ENCODE measurements around the gene RYR3. TPM values are rescaled to one million over a fixed set of nuclear protein-coding genes. Genes with fewer than 3 reads are reported as not detected.

Gene RYR3
- total RNA-seq, 1 donor from 2014 or later, result 7.4 TPM

GRCh38 chr15:33706173-33706572 is 395.4 kb downstream of the RYR3 start:
- H3K36me3 Mint-ChIP-seq (ENCODE audit: unreplicated experiment), result peaks cover 7% of the 10 kb centered on the region
- H3K4me1 Mint-ChIP-seq (ENCODE audit: low read depth, unreplicated experiment), result no peaks in the 10 kb centered on the region
- H3K4me3 Mint-ChIP-seq (ENCODE audit: unreplicated experiment), result no peak overlapping the region
- peaks cover 3% of the 10 kb centered on the region for H3K9me3 Mint-ChIP-seq (ENCODE audit: unreplicated experiment)
- no peaks in the 10 kb centered on the region for H3K27me3 Mint-ChIP-seq (ENCODE audit: unreplicated experiment)
- no peak for TF ChIP-seq CTCF (IDR thresholded peaks at IDR 0.05; ENCODE audit: partially characterized antibody, unreplicated experiment)
- no peak overlapping the region for H3K27ac Mint-ChIP-seq (ENCODE audit: unreplicated experiment)
- DNase-seq, result no peak

- no peaks in the 10 kb centered on the region for H3K27me3 Mint-ChIP-seq (ENCODE audit: unreplicated experiment)
- peaks cover 10% of the 10 kb centered on the region for H3K9me3 Mint-ChIP-seq (ENCODE audit: unreplicated experiment)
- H3K4me3 Mint-ChIP-seq (ENCODE audit: unreplicated experiment), result no peak overlapping the region
- TF ChIP-seq CTCF (IDR thresholded peaks at IDR 0.05; ENCODE audit: partially characterized antibody, unreplicated experiment), result no peak
- H3K27ac Mint-ChIP-seq (ENCODE audit: unreplicated experiment), result no peak overlapping the region
- H3K36me3 Mint-ChIP-seq (ENCODE audit: unreplicated experiment), result peaks cover 12% of the 10 kb centered on the region
- no peak for DNase-seq
- H3K4me1 Mint-ChIP-seq (ENCODE audit: low read depth, unreplicated experiment), result no peaks in the 10 kb centered on the region
Measured at GRCh38 chr15:33710748-33711147, 400.0 kb downstream of the RYR3 start.

- no peak for DNase-seq
- H3K27ac Mint-ChIP-seq (ENCODE audit: unreplicated experiment), result no peak overlapping the region
- no peak for TF ChIP-seq CTCF (IDR thresholded peaks at IDR 0.05; ENCODE audit: partially characterized antibody, unreplicated experiment)
- peaks cover 2% of the 10 kb centered on the region for H3K27me3 Mint-ChIP-seq (ENCODE audit: unreplicated experiment)
- H3K4me3 Mint-ChIP-seq (ENCODE audit: unreplicated experiment), result no peak overlapping the region
- H3K36me3 Mint-ChIP-seq (ENCODE audit: unreplicated experiment), result peaks cover 5% of the 10 kb centered on the region
- peaks cover 2% of the 10 kb centered on the region for H3K4me1 Mint-ChIP-seq (ENCODE audit: low read depth, unreplicated experiment)
- H3K9me3 Mint-ChIP-seq (ENCODE audit: unreplicated experiment), result peaks cover 6% of the 10 kb centered on the region
Measured at GRCh38 chr15:33716025-33716424, 405.3 kb downstream of the RYR3 start.

- TF ChIP-seq CTCF (IDR thresholded peaks at IDR 0.05; ENCODE audit: partially characterized antibody, unreplicated experiment), result no peak
- DNase-seq, result no peak
- peaks cover 5% of the 10 kb centered on the region for H3K4me1 Mint-ChIP-seq (ENCODE audit: low read depth, unreplicated experiment)
- no peaks in the 10 kb centered on the region for H3K9me3 Mint-ChIP-seq (ENCODE audit: unreplicated experiment)
- peaks cover 4% of the 10 kb centered on the region for H3K27me3 Mint-ChIP-seq (ENCODE audit: unreplicated experiment)
- no peak overlapping the region for H3K27ac Mint-ChIP-seq (ENCODE audit: unreplicated experiment)
- H3K4me3 Mint-ChIP-seq (ENCODE audit: unreplicated experiment), result no peak overlapping the region
- H3K36me3 Mint-ChIP-seq (ENCODE audit: unreplicated experiment), result no peaks in the 10 kb centered on the region
Measured at GRCh38 chr15:33720952-33721351, 410.2 kb downstream of the RYR3 start.

- Mint-ChIP-seq H3K9me3 (ENCODE audit: unreplicated experiment) (no peaks in the 10 kb centered on the region), H3K27me3 (ENCODE audit: unreplicated experiment) (peaks cover 4% of the 10 kb centered on the region), H3K27ac (ENCODE audit: unreplicated experiment) (no peak overlapping the region), H3K4me3 (ENCODE audit: unreplicated experiment) (no peak overlapping the region), H3K36me3 (ENCODE audit: unreplicated experiment) (no peaks in the 10 kb centered on the region), H3K4me1 (ENCODE audit: low read depth, unreplicated experiment) (peaks cover 5% of the 10 kb centered on the region)
- no peak for TF ChIP-seq CTCF (IDR thresholded peaks at IDR 0.05; ENCODE audit: partially characterized antibody, unreplicated experiment)
- no peak for DNase-seq
Measured at GRCh38 chr15:33722005-33722672, 411.4 kb downstream of the RYR3 start.
